DND-41 (cell line): ENCODE data around the gene DLG1.

ENCODE experiments used
- EZH2 ChIP-seq: IDR thresholded peaks from 3 replicates; pipeline ENCODE4 v1.6.1; 2012; ENCODE audit warnings: borderline replicate concordance, low read depth, mild to moderate bottlenecking, moderate library complexity, low read length, inconsistent platforms; ENCODE audit not compliant: severe bottlenecking
- TF ChIP-seq, protein P1 (sequence below): IDR thresholded peaks from 2 replicates; pipeline ENCODE4 v1.5.1; 2012; ENCODE audit warnings: borderline replicate concordance, low read length, moderate library complexity, mild to moderate bottlenecking; ENCODE audit not compliant: poor library complexity, severe bottlenecking; ENCODE audit errors: extremely low read depth

DNA sequence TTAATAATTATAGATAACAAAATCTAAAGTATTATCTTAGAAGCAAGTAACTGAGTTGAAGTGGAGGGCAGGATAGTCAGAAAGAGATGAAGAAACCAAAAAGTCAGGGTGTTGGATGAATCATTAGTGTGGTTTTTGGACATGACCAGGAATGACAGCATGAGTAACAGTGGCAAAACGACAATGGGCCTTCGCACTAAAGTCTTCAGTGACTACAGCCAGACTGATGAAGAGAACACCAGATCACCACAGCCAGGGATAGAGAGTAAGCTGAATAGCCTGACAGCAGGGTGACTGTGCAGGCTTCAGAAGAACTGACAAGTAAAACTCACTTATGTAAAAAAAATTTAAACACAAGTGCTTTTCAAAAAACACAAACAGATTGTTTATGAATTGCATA is 172.8 kb downstream of the DLG1 start:
- TF ChIP-seq, protein P1, sequence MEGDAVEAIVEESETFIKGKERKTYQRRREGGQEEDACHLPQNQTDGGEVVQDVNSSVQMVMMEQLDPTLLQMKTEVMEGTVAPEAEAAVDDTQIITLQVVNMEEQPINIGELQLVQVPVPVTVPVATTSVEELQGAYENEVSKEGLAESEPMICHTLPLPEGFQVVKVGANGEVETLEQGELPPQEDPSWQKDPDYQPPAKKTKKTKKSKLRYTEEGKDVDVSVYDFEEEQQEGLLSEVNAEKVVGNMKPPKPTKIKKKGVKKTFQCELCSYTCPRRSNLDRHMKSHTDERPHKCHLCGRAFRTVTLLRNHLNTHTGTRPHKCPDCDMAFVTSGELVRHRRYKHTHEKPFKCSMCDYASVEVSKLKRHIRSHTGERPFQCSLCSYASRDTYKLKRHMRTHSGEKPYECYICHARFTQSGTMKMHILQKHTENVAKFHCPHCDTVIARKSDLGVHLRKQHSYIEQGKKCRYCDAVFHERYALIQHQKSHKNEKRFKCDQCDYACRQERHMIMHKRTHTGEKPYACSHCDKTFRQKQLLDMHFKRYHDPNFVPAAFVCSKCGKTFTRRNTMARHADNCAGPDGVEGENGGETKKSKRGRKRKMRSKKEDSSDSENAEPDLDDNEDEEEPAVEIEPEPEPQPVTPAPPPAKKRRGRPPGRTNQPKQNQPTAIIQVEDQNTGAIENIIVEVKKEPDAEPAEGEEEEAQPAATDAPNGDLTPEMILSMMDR: no peak
- no peak for TF ChIP-seq EZH2
